LNCaP clone FGC (cell line): ENCODE measurements around the gene MCFD2.

Experiments used
- DNase-seq: peaks from one replicate; pipeline ENCODE4 v3.0.0-alpha.2; 2011; ENCODE audit warnings: low read depth
- H3K4me3 ChIP-seq: 2 replicates; pipeline ENCODE4 v1.5.1; 2011; ENCODE audit warnings: mild to moderate bottlenecking, low read depth, low read length, control low read depth
- CTCF ChIP-seq: IDR thresholded peaks from 2 replicates; pipeline ENCODE4 v1.5.1; 2012; ENCODE audit warnings: mild to moderate bottlenecking; ENCODE audit not compliant: control insufficient read depth, insufficient read depth; ENCODE audit errors: extremely low read depth

Gene MCFD2

GRCh38 chr2:46873604-46874068 lies 42.0 kb downstream of the MCFD2 start:
- H3K4me3 ChIP-seq: no peak overlapping the region
- TF ChIP-seq CTCF: no peak
- no peak for DNase-seq

- H3K4me3 ChIP-seq: no peak overlapping the region
- no peak for DNase-seq
- TF ChIP-seq CTCF: no peak
These were observed 42.6 kb downstream of the MCFD2 start for GRCh38 chr2:46872902-46873603.

- TF ChIP-seq CTCF: no peak
- H3K4me3 ChIP-seq: no peak overlapping the region
- no peak for DNase-seq
These were observed 43.6 kb downstream of the MCFD2 start for GRCh38 chr2:46871976-46872381.

GRCh38 chr2:46870051-46870839 lies 45.4 kb downstream of the MCFD2 start:
- no peak overlapping the region for H3K4me3 ChIP-seq
- DNase-seq: no peak
- TF ChIP-seq CTCF: no peak

- DNase-seq: no peak
- H3K4me3 ChIP-seq: no peak overlapping the region
- TF ChIP-seq CTCF: no peak
These were observed 46.0 kb downstream of the MCFD2 start for GRCh38 chr2:46869621-46870020.

- H3K4me3 ChIP-seq: no peak overlapping the region
- TF ChIP-seq CTCF: no peak
- no peak for DNase-seq
These were observed 48.8 kb downstream of the MCFD2 start for GRCh38 chr2:46866770-46867246.
